HG03565 (cell line): ENCODE results near the gene SLC25A47.
"Not testable (repeated sequence)": the region's sequence is repeated elsewhere in the genome, so short reads cannot be mapped to it uniquely, and the experiment has no call there.

Experiments
- ATAC-seq: cut with Tn5 transposase; IDR thresholded peaks from one replicate; pipeline ENCODE4 v1.9.1; 2021; ENCODE audit warnings: mild to moderate bottlenecking, moderate library complexity; ENCODE audit not compliant: unreplicated experiment

The SLC25A47 gene, protein sequence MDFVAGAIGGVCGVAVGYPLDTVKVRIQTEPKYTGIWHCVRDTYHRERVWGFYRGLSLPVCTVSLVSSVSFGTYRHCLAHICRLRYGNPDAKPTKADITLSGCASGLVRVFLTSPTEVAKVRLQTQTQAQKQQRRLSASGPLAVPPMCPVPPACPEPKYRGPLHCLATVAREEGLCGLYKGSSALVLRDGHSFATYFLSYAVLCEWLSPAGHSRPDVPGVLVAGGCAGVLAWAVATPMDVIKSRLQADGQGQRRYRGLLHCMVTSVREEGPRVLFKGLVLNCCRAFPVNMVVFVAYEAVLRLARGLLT

GRCh38 chr14:100323121-100323941 lies at the start of gene SLC25A47:
SLC25A47 (plus strand) TSS chr14:100323339; CDS start chr14:100323415, 76 bp downstream.
- ATAC-seq: no peak

DNA sequence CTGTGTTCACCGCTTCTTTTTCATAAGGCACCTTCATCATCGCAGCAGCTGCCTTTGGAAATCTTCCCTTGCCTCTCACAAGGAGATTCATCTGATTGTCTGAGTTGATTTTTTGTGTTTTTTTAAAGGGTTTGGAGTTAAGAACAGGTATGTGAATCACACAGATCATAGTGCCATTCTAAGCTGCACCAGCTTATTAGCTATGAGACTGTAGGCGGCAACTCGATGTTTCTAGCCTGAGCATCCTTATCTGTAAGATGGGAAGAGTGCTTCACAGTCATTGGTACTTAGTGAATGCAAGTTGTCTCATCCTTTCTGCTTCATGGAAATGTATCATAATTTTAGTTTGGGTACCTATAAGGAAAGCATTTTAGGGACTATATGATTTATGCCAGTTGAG lies 48.9 kb upstream of the SLC25A47 start:
- no peak for ATAC-seq

GRCh38 chr14:100275214-100275613 lies 47.9 kb upstream of the SLC25A47 start:
- ATAC-seq: no peak

DNA sequence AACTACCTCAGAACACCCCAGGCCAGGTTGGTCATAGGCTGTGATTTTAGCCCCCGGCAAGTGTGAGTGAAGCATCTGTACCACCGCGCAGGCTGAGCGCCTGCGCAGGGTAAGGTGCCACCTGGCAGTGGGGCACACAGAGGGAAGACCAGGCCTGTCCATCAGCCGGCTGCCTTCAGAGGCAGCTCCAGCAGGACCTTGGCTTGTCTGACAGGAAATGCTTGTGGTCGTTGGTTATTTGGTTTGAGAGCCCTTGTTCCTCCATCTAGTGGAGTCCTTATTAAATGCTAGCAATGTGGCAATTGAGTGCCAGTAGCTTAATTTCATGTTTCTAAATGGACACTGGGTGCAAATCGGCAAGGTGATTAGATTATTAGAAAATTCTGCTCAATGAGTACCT lies 44.4 kb upstream of the SLC25A47 start:
- no peak for ATAC-seq

GRCh38 chr14:100279133-100279532 lies 44.0 kb upstream of the SLC25A47 start:
- ATAC-seq: no peak

GRCh38 chr14:100279563-100279962 lies 43.6 kb upstream of the SLC25A47 start:
- no peak for ATAC-seq

DNA sequence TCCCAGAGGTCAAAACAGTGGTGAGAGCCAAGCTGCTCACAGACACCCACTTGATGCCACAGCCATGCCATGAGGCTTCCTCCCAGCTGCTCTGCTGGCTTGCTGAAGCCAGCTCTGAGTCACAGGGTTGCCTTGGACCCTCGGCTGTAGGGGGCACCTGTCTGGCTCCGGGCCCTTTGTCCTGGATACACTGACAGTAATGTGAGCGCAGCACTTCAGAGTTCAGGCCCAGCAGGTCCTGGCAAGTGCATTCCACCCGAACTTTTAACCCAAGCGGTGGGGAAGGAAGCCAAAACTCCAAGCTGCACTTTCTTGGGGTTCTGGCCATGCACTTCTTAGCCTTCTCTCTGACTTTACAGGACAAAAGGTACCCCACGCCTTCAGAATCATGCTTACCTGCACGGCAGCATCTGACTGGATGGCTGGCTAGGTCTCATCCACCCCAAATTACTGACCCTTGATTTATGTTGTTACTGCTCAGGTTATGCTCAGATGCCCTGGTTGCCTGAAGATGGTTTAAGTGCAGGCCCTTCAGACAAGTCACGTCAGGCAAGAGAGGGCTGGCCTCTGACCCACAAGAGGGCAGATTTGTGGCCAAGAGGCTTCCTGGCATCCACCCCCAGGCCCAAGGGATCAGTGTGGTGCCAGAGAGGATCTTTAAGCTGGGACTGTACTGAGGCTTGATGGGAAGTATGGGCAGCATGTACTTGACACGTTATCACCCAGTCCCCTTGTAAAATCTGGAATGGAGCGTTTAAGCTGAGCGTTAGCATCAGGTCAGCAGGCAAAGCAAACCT lies 41.7 kb upstream of the SLC25A47 start:
- no peak for ATAC-seq

GRCh38 chr14:100282083-100282350 lies 41.1 kb upstream of the SLC25A47 start:
- ATAC-seq: no peak

DNA sequence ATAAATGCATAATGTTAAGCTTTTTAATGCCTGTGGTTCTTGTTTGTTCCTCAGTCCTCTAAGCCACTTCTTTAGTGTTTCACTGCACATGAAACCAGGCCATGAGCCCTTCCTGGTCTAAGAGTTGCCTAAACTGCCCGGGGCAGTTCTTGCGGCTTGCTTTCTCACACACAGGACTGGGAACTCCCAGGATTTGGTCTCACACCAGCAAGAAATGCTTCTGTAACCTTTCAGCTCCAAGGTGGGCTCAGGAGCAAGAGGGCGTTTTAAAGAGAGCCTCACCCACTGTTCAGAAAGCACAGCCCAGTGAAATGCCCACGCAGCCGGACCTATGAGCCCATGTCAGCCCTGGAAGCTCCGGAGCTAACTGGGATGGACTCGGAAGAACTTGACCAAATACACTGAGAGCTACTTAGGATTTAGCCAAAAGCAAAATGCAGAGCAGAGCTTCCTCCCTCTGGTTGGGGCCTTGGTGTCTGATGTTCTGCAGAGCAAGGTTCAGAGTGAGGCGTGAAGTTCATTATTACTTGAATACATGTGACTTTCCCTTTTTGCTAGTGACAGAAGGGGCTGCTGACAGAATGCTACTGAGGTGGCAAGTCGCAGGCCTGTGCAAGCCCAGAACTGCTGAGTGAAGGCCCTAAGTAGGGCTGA lies 40.2 kb upstream of the SLC25A47 start:
- ATAC-seq: no peak

- ATAC-seq: not testable (repeated sequence)
These were observed 39.7 kb upstream of the SLC25A47 start for GRCh38 chr14:100283436-100283835.

GRCh38 chr14:100283984-100284881 lies 38.9 kb upstream of the SLC25A47 start:
- no peak for ATAC-seq

DNA sequence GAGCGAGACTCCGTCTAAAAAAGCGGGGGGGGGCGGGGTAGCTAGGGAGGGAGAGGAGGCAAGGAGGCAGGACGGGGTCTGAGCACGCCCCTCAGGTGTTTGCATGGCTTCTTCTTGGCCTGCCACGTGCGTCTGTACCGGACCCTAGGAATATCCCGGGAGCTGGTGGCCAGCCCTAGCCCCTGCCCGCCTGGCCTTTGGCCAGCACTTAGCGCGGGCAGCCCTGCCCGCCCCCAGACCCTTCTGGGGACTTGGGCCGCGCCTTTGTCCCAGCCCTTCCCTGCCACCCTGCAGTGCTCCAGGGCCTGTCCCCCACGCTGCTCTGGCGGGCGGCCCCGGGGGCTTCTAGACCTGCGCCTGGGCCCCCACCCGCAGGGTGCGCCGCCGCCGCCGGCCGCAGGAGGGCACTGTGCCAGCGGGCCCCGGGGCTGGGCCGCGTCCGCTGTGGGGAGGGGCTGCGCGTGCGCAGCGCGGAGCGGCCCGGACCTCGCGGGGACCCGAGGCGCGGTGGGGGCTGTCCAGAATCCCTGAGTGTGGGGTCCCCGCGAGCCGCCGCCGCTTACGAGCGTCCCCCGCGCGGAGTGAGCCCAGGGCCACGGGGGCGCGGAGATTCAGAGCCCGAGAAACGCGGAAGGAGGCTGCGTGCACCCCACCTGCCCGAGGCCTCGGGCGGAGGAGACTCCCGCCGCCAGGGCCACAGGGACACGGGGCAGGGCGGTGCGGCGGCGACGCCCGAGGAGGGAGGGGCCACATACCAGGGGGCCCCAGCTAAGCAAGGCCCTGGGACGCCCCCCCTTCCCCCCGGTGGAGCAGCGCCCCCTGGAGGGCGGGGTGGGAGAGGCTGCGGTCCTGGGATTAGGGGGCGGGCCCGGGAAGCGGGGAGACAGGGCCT lies 37.9 kb upstream of the SLC25A47 start:
- ATAC-seq: peak; percentile 84

- no peak for ATAC-seq
These were observed 37.2 kb upstream of the SLC25A47 start for GRCh38 chr14:100285913-100286400.

- no peak for ATAC-seq
These were observed 36.5 kb upstream of the SLC25A47 start for GRCh38 chr14:100286484-100287191.

GRCh38 chr14:100287202-100287997 lies 35.7 kb upstream of the SLC25A47 start:
- no peak for ATAC-seq

DNA sequence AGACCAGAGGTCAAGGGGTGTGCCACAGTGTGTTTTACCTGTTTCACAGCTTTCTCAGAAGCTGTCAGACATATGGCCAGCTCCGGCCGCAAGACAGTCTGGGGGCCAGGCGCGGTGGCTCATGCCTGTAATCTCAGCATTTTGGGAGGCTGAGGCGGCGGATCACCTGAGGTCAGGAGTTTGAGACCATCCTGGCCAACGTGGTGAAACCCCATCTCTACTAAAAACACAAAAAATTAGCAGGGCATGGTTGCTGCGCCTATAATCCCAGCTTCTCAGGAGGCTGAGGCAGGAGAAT lies 35.2 kb upstream of the SLC25A47 start:
- ATAC-seq: not testable (repeated sequence)

GRCh38 chr14:100288382-100289185 lies 34.6 kb upstream of the SLC25A47 start:
- ATAC-seq: no peak
